MG63 (cell line): ENCODE results near the gene KLHL29. TPM values are rescaled to one million over a fixed set of nuclear protein-coding genes. Genes with fewer than 3 reads are reported as not detected.

Source experiments
- DNase-seq: peaks from one replicate; pipeline ENCODE4 v3.0.0-alpha.2; 2020
- H3K27me3 ChIP-seq: fragments of 250-450 bp; sonication (Bioruptor Pico); 2 replicates; pipeline ENCODE4 v1.5.1; 2020; ENCODE audit warnings: mild to moderate bottlenecking, moderate library complexity
- H3K36me3 ChIP-seq: fragments of 250-450 bp; sonication (Bioruptor Pico); 2 replicates; pipeline ENCODE4 v1.5.1; 2020; ENCODE audit warnings: mild to moderate bottlenecking, moderate library complexity
- H3K4me3 ChIP-seq: fragments of 250-450 bp; sonication (Bioruptor Pico); 2 replicates; pipeline ENCODE4 v1.5.1; 2020; ENCODE audit warnings: mild to moderate bottlenecking, moderate library complexity
- H3K9me3 ChIP-seq: fragments of 250-450 bp; sonication (Bioruptor Pico); 2 replicates; pipeline ENCODE4 v1.5.1; 2020; ENCODE audit warnings: mild to moderate bottlenecking, moderate library complexity
- total RNA-seq: library from RNA; depleted of rRNA; stranded (reverse); fragments of >200 nt; shearing (Covaris generic); gene quantifications from 2 replicates; pipeline ENCODE4 v1.2.3, GENCODE V29; 2014; ENCODE audit warnings: low replicate concordance

KLHL29 gene
- total RNA-seq, 1 experiment from 2014 or later = 1.5 TPM

- H3K9me3 ChIP-seq = no peaks in the 10 kb centered on the region
- DNase-seq = no peak
- no peaks in the 10 kb centered on the region for H3K36me3 ChIP-seq
- no peak overlapping the region for H3K4me3 ChIP-seq
- no peaks in the 10 kb centered on the region for H3K27me3 ChIP-seq
These were observed 159.8 kb downstream of the KLHL29 start for GRCh38 chr2:23544589-23545295.

GRCh38 chr2:23545396-23545795 is 160.4 kb downstream of the KLHL29 start:
- no peak overlapping the region for H3K4me3 ChIP-seq
- no peaks in the 10 kb centered on the region for H3K36me3 ChIP-seq
- H3K27me3 ChIP-seq = no peaks in the 10 kb centered on the region
- DNase-seq = peak; percentile 83
- no peaks in the 10 kb centered on the region for H3K9me3 ChIP-seq

- Histone ChIP-seq H3K9me3 (no peaks in the 10 kb centered on the region), H3K4me3 (no peak overlapping the region), H3K36me3 (no peaks in the 10 kb centered on the region), H3K27me3 (no peaks in the 10 kb centered on the region)
- no peak for DNase-seq
These were observed 160.8 kb downstream of the KLHL29 start for GRCh38 chr2:23545811-23546210.

GRCh38 chr2:23546913-23547312 is 161.9 kb downstream of the KLHL29 start:
- no peaks in the 10 kb centered on the region for H3K36me3 ChIP-seq
- no peaks in the 10 kb centered on the region for H3K9me3 ChIP-seq
- DNase-seq = no peak
- no peak overlapping the region for H3K4me3 ChIP-seq
- no peaks in the 10 kb centered on the region for H3K27me3 ChIP-seq

GRCh38 chr2:23547725-23548124 is 162.7 kb downstream of the KLHL29 start:
- no peak for DNase-seq
- Histone ChIP-seq H3K27me3 (no peaks in the 10 kb centered on the region), H3K4me3 (no peak overlapping the region), H3K9me3 (no peaks in the 10 kb centered on the region), H3K36me3 (no peaks in the 10 kb centered on the region)

GRCh38 chr2:23548143-23548769 is 163.3 kb downstream of the KLHL29 start:
- DNase-seq = no peak
- Histone ChIP-seq H3K27me3 (no peaks in the 10 kb centered on the region), H3K36me3 (no peaks in the 10 kb centered on the region), H3K4me3 (no peak overlapping the region), H3K9me3 (no peaks in the 10 kb centered on the region)

- H3K36me3 ChIP-seq = no peaks in the 10 kb centered on the region
- H3K27me3 ChIP-seq = no peaks in the 10 kb centered on the region
- DNase-seq = peak; percentile 65
- no peaks in the 10 kb centered on the region for H3K9me3 ChIP-seq
- H3K4me3 ChIP-seq = no peak overlapping the region
These were observed 164.1 kb downstream of the KLHL29 start for GRCh38 chr2:23549051-23549450.

GRCh38 chr2:23549821-23550530 is 165.0 kb downstream of the KLHL29 start:
- Histone ChIP-seq H3K36me3 (no peaks in the 10 kb centered on the region), H3K27me3 (no peaks in the 10 kb centered on the region), H3K9me3 (no peaks in the 10 kb centered on the region), H3K4me3 (no peak overlapping the region)
- DNase-seq = peak; percentile 36

GRCh38 chr2:23550553-23550952 is 165.6 kb downstream of the KLHL29 start:
- Histone ChIP-seq H3K27me3 (no peaks in the 10 kb centered on the region), H3K9me3 (no peaks in the 10 kb centered on the region), H3K4me3 (no peak overlapping the region), H3K36me3 (no peaks in the 10 kb centered on the region)
- DNase-seq = no peak

- no peaks in the 10 kb centered on the region for H3K9me3 ChIP-seq
- H3K27me3 ChIP-seq = no peaks in the 10 kb centered on the region
- H3K36me3 ChIP-seq = no peaks in the 10 kb centered on the region
- DNase-seq = no peak
- H3K4me3 ChIP-seq = no peak overlapping the region
These were observed 166.9 kb downstream of the KLHL29 start for GRCh38 chr2:23551875-23552274.

- no peak for DNase-seq
These were observed 168.6 kb downstream of the KLHL29 start for GRCh38 chr2:23553561-23553960.

GRCh38 chr2:23554054-23554697 is 169.2 kb downstream of the KLHL29 start:
- DNase-seq = no peak
- H3K27me3 ChIP-seq = no peaks in the 10 kb centered on the region
- no peaks in the 10 kb centered on the region for H3K9me3 ChIP-seq
- H3K4me3 ChIP-seq = no peak overlapping the region
- no peaks in the 10 kb centered on the region for H3K36me3 ChIP-seq

More at GRCh38 chr2:23553561-23553960, 168.6 kb downstream of the KLHL29 start:
- Histone ChIP-seq H3K27me3 (no peaks in the 10 kb centered on the region), H3K9me3 (no peaks in the 10 kb centered on the region), H3K36me3 (no peaks in the 10 kb centered on the region), H3K4me3 (no peak overlapping the region)

GRCh38 chr2:23555944-23556343 is 171.0 kb downstream of the KLHL29 start:
- Histone ChIP-seq H3K36me3 (no peaks in the 10 kb centered on the region), H3K27me3 (no peaks in the 10 kb centered on the region), H3K4me3 (no peak overlapping the region), H3K9me3 (no peaks in the 10 kb centered on the region)
- no peak for DNase-seq

- no peak for DNase-seq
- no peaks in the 10 kb centered on the region for H3K9me3 ChIP-seq
- no peak overlapping the region for H3K4me3 ChIP-seq
- H3K27me3 ChIP-seq = no peaks in the 10 kb centered on the region
- H3K36me3 ChIP-seq = no peaks in the 10 kb centered on the region
These were observed 171.9 kb downstream of the KLHL29 start for GRCh38 chr2:23556929-23557328.

GRCh38 chr2:23557455-23557854 is 172.5 kb downstream of the KLHL29 start:
- no peak for DNase-seq
- H3K36me3 ChIP-seq = no peaks in the 10 kb centered on the region
- H3K4me3 ChIP-seq = no peak overlapping the region
- H3K9me3 ChIP-seq = no peaks in the 10 kb centered on the region
- no peaks in the 10 kb centered on the region for H3K27me3 ChIP-seq

- no peaks in the 10 kb centered on the region for H3K9me3 ChIP-seq
- no peak overlapping the region for H3K4me3 ChIP-seq
- H3K36me3 ChIP-seq = no peaks in the 10 kb centered on the region
- DNase-seq = no peak
- no peaks in the 10 kb centered on the region for H3K27me3 ChIP-seq
These were observed 174.7 kb downstream of the KLHL29 start for GRCh38 chr2:23559561-23560239.

- no peaks in the 10 kb centered on the region for H3K27me3 ChIP-seq
- no peak overlapping the region for H3K4me3 ChIP-seq
- no peaks in the 10 kb centered on the region for H3K36me3 ChIP-seq
- no peaks in the 10 kb centered on the region for H3K9me3 ChIP-seq
- peak; percentile 29 for DNase-seq
These were observed 176.1 kb downstream of the KLHL29 start for GRCh38 chr2:23561088-23561487.
